ENCODE data around the gene SLC26A9.

SLC26A9 gene

GRCh38 chr1:205967554-205968335 lies 24.5 kb upstream of the SLC26A9 start:
- intact Hi-C loops (cut with DNase I; ENCODE audit: low total_unique reads): no loop called here
- DNase-seq: no peak
- TF ChIP-seq, protein P1, sequence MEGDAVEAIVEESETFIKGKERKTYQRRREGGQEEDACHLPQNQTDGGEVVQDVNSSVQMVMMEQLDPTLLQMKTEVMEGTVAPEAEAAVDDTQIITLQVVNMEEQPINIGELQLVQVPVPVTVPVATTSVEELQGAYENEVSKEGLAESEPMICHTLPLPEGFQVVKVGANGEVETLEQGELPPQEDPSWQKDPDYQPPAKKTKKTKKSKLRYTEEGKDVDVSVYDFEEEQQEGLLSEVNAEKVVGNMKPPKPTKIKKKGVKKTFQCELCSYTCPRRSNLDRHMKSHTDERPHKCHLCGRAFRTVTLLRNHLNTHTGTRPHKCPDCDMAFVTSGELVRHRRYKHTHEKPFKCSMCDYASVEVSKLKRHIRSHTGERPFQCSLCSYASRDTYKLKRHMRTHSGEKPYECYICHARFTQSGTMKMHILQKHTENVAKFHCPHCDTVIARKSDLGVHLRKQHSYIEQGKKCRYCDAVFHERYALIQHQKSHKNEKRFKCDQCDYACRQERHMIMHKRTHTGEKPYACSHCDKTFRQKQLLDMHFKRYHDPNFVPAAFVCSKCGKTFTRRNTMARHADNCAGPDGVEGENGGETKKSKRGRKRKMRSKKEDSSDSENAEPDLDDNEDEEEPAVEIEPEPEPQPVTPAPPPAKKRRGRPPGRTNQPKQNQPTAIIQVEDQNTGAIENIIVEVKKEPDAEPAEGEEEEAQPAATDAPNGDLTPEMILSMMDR (IDR thresholded peaks at IDR 0.05): no peak

GRCh38 chr1:205965036-205965884 lies 22.0 kb upstream of the SLC26A9 start:
- no peaks in the 10 kb centered on the region for H3K36me3 ChIP-seq
- H3K27me3 ChIP-seq: peaks cover 0 to 3% of the 10 kb centered on the region in 2 donors
- H3K4me1 ChIP-seq: peaks cover 0 to 19% (median 10%) of the 10 kb centered on the region in 4 donors
- TF ChIP-seq, protein P1 (IDR thresholded peaks at IDR 0.05): no peak
- DNase-seq: no peak
- no peaks in the 10 kb centered on the region for H3K9me3 ChIP-seq
- no peak overlapping the region for H3K27ac ChIP-seq
- H3K4me3 ChIP-seq: no peak overlapping the region
- intact Hi-C loops (cut with DNase I; ENCODE audit: low total_unique reads): no loop called here

More at GRCh38 chr1:205967554-205968335, 24.5 kb upstream of the SLC26A9 start:
- H3K9me3 ChIP-seq: no peaks in the 10 kb centered on the region
- no peaks in the 10 kb centered on the region for H3K36me3 ChIP-seq
- no peak overlapping the region for H3K27ac ChIP-seq
- H3K4me1 ChIP-seq: peaks cover 0 to 4% (median under 1%) of the 10 kb centered on the region in 4 donors
- H3K27me3 ChIP-seq: no peaks in the 10 kb centered on the region
- H3K4me3 ChIP-seq: no peak overlapping the region

GRCh38 chr1:205963352-205964155 lies 20.3 kb upstream of the SLC26A9 start:
- peaks cover 0 to 3% of the 10 kb centered on the region in 2 donors for H3K27me3 ChIP-seq
- no peak for DNase-seq

DNA sequence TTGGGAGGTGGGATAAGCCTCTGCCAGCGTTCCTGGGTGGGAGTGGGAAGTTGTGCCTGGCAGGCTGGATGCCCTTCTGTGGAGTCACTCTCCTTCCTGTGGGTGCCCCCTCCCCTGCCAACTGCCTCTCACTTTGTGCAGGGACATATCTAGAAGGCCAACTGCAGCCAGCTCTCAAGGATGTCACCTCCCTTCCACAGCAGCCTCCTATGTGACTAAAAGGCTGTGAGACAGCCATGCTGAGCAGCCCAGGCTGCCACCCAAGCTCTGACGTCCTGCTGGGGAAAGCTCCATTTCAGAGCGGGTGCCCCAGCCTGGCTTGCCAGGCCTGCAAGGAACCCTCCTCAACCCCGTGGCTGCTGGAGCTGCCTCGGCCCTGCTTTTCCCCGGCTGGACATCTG lies 19.6 kb upstream of the SLC26A9 start:
- Histone ChIP-seq H3K27ac (no peak overlapping the region), H3K9me3 (no peaks in the 10 kb centered on the region), H3K4me1 (peaks cover 0 to 19% (median 10%) of the 10 kb centered on the region in 4 donors), H3K4me3 (no peak overlapping the region), H3K27me3 (peaks cover 0 to 3% of the 10 kb centered on the region in 2 donors), H3K36me3 (no peaks in the 10 kb centered on the region)
- DNase-seq: no peak
- TF ChIP-seq, protein P1 (IDR thresholded peaks at IDR 0.05): no peak
- intact Hi-C loops (cut with DNase I; ENCODE audit: low total_unique reads): no loop called here

More at GRCh38 chr1:205963352-205964155, 20.3 kb upstream of the SLC26A9 start:
- no peak overlapping the region for H3K27ac ChIP-seq
- no peaks in the 10 kb centered on the region for H3K9me3 ChIP-seq
- peaks cover 0 to 19% (median 10%) of the 10 kb centered on the region in 4 donors for H3K4me1 ChIP-seq
- intact Hi-C loops (cut with DNase I; ENCODE audit: low total_unique reads): no loop called here
- no peaks in the 10 kb centered on the region for H3K36me3 ChIP-seq
- no peak overlapping the region for H3K4me3 ChIP-seq
- TF ChIP-seq, protein P1 (IDR thresholded peaks at IDR 0.05): no peak
